ENCODE results near the gene MTFP1. TPM values are rescaled to one million over a fixed set of nuclear protein-coding genes. Genes with fewer than 3 reads are reported as not detected.

Gene MTFP1
- total RNA-seq, 1 donor = 5.9 TPM

- no peak overlapping the region for H3K4me3 ChIP-seq (ENCODE audit: low read depth, low read length)
- TF ChIP-seq CTCF (IDR thresholded peaks at IDR 0.05; ENCODE audit: insufficient read depth, low read length) = no peak
- DNase-seq (ENCODE audit: low read depth) = no peak
These were observed 12.6 kb upstream of the MTFP1 start for GRCh38 chr22:30413001-30413400.

GRCh38 chr22:30413745-30414524 lies 11.6 kb upstream of the MTFP1 start:
- H3K4me3 ChIP-seq (ENCODE audit: low read depth, low read length) = no peak overlapping the region
- no peak for DNase-seq (ENCODE audit: low read depth)
- TF ChIP-seq CTCF (IDR thresholded peaks at IDR 0.05; ENCODE audit: insufficient read depth, low read length) = no peak

- peak; percentile 65 for DNase-seq (ENCODE audit: low read depth)
- no peak for TF ChIP-seq CTCF (IDR thresholded peaks at IDR 0.05; ENCODE audit: insufficient read depth, low read length)
- H3K4me3 ChIP-seq (ENCODE audit: low read depth, low read length) = no peak overlapping the region
These were observed 11.0 kb upstream of the MTFP1 start for GRCh38 chr22:30414525-30415047.

GRCh38 chr22:30416403-30416802 lies 9.2 kb upstream of the MTFP1 start:
- DNase-seq (ENCODE audit: low read depth) = no peak
- no peak overlapping the region for H3K4me3 ChIP-seq (ENCODE audit: low read depth, low read length)
- no peak for TF ChIP-seq CTCF (IDR thresholded peaks at IDR 0.05; ENCODE audit: insufficient read depth, low read length)

GRCh38 chr22:30416837-30417236 lies 8.7 kb upstream of the MTFP1 start:
- DNase-seq (ENCODE audit: low read depth) = no peak
- H3K4me3 ChIP-seq (ENCODE audit: low read depth, low read length) = no peak overlapping the region
- no peak for TF ChIP-seq CTCF (IDR thresholded peaks at IDR 0.05; ENCODE audit: insufficient read depth, low read length)

- no peak for TF ChIP-seq CTCF (IDR thresholded peaks at IDR 0.05; ENCODE audit: insufficient read depth, low read length)
These were observed 5.0 kb upstream of the MTFP1 start for GRCh38 chr22:30420347-30421125.

More at GRCh38 chr22:30420347-30421125, 5.0 kb upstream of the MTFP1 start:
- DNase-seq (ENCODE audit: low read depth) = peak; percentile 93
- peak overlapping the region; percentile 34 for H3K4me3 ChIP-seq (ENCODE audit: low read depth, low read length)
